GM18502 (cell line): ENCODE results near the gene ATXN7.

Experiments used
- ATAC-seq: cut with Tn5 transposase; IDR thresholded peaks from one replicate; pipeline ENCODE4 v1.9.1; 2021; ENCODE audit warnings: mild to moderate bottlenecking; ENCODE audit not compliant: unreplicated experiment, poor library complexity

Gene ATXN7, protein sequence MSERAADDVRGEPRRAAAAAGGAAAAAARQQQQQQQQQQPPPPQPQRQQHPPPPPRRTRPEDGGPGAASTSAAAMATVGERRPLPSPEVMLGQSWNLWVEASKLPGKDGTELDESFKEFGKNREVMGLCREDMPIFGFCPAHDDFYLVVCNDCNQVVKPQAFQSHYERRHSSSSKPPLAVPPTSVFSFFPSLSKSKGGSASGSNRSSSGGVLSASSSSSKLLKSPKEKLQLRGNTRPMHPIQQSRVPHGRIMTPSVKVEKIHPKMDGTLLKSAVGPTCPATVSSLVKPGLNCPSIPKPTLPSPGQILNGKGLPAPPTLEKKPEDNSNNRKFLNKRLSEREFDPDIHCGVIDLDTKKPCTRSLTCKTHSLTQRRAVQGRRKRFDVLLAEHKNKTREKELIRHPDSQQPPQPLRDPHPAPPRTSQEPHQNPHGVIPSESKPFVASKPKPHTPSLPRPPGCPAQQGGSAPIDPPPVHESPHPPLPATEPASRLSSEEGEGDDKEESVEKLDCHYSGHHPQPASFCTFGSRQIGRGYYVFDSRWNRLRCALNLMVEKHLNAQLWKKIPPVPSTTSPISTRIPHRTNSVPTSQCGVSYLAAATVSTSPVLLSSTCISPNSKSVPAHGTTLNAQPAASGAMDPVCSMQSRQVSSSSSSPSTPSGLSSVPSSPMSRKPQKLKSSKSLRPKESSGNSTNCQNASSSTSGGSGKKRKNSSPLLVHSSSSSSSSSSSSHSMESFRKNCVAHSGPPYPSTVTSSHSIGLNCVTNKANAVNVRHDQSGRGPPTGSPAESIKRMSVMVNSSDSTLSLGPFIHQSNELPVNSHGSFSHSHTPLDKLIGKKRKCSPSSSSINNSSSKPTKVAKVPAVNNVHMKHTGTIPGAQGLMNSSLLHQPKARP

DNA sequence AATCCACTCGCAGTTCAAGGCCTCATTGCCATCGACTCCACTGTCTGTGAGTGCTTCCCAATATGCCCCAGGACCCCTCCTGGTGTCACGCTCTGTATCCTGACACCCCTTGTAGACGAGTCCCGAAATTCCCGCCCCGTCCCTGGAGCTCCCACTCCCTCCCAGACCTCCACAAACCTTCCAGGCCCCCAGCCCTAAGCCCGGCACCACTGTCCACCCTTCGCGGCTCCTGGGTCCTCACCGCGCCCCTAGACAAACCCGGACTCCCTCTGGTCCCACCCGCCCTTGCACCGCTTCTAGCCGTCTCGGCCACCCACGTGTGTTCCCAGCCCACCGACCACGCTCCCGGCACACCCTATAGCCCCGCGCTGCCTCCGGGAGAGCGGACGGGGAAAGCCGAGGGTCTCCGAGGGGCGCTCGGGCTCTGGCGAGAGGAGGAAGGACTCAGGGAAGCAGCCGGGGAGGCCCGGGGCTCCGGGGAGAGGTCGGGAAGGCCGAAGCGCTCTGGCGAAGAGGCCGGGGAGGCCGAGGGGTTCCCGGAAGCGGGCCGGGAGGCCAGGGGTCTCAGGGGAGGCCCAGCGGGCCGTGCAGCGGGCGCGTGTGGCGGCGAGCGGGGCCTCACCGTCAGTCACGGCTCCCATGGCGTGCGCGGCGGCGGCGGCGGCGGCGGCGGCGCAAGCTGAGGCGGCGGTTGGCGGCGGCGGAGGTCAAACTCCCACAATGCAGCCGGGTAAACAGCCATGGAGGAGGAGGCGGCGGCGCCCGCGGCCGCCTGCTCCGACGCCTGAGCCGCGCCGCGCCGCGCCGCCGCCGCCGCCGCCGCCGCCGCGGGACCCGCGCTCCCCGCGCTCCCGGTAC is at the start of gene ATXN7, which contains the start of gene THOC7:
ATXN7 (plus strand) TSS at position 718 of the 858 bp plus-strand sequence. CDS start 48,732 bp downstream, outside the sequence.
THOC7 (minus strand) TSS at position 656 of the 858 bp plus-strand sequence; CDS start at position 641, 15 bp downstream.
- ATAC-seq: peak; percentile 73

DNA sequence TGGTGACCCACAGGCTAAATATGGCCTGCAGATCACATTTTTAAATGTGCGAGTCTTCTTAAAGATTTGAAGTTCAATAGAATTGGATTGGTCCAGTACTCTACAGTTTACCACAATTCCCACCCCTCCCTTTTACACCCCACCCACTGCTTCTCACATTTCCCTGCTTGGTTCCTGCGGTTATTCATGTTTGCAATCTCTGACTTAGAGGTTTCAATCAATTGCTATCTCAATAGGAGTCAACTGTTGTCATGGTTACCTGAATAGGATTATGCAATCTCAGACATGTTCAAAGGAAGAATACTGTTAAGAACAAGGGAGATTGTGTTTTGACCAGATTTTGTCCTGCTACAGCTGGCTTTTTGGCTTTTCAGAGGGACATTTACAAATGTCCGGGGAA is 49.4 kb upstream of the ATXN7 start:
- no peak for ATAC-seq

DNA sequence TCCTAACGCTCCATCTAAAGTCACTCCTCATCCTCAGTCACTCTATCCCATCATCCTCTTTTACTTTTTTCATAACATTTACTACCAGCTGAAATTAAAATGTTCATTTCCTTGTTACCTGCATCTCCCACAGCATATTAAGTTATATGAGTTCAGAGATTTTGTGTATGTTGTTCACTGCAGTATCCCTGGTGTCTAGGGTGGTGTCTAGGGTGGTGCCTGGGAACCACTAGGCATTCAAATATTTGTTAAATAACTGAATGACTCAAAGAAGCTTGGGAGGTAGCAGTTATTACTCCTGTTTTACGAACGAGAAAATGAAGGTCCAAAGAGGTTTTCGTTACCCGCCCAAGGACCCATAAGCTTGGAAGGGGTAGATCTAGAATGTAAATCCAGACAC is 46.4 kb upstream of the ATXN7 start:
- no peak for ATAC-seq

DNA sequence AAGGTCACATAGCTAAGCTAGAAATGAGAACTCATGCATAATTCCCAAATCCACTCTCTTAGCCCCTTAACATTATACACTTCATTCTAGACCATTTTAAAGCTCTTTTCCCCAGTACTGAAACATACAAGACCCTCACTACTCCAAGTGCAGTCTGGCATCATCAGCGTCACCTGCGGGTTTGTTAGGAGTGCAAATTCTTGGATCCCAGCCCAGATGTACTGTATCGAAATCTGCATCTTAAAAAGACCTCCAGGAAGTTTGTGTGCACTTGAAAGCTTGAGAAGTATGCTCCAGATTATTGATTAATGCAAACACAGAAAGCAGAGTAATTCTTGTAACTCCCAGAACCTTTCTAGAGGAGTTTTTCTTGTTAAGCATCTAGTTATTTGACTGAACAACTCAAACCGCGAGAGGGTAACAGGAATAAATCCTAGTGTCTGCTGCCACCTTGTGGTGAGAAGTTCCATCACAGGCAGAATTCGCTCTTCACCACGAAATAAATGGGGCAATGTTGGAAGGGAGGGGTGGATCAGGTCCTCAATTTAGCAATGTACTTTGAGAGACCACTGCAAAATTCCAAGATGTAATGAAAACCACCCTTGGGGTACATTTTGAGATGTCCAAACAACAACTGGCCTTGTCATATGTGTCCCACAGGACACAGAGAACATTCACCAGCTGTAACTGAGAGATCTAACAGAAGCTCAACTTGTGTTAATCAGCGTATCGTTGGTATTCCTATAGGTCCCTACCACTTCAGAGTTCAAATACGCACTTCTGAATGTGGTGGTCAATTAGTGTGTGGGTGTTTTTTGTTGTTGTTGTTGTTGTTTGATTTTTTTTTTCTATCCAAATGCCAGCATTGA is 45.2 kb upstream of the ATXN7 start:
- ATAC-seq: peak; percentile 88

DNA sequence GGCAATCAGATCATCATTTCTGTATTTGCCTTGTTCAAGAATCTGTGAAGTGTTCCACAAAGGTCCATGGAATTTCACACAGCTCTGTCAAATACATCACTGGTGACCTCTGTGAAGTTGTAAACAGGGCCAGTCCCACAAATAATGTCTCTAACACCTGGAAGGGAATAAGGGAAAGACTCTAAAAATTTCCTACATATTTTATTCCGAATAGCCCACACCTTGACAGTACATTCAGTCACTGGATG is 44.6 kb upstream of the ATXN7 start, which contains the start of gene C3orf49:
C3orf49 (plus strand) TSS at position 149 of the 248 bp plus-strand sequence. CDS start 173 bp downstream, outside the sequence.
- ATAC-seq: no peak

DNA sequence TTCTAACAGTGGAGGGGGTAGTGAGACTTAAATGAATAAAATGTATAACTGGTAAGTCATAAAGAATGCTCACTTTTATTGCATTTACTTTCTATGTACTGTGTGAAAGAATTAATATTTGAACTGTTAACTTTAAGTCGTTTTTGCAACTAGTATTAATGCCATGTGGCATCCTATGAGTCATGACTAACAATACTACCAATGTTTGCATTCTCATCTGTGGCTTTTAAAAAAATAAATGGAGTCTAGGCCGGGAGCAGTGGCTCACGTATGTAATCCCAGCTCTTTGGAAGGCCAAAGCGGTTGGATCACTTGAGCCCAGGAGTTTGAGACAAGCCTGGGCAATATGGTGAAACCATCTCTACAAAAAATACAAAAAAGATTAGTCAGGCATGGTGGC is 39.4 kb upstream of the ATXN7 start:
- no peak for ATAC-seq

GRCh38 chr3:63830526-63830925 is 33.1 kb upstream of the ATXN7 start:
- no peak for ATAC-seq

GRCh38 chr3:63832395-63832794 is 31.3 kb upstream of the ATXN7 start:
- no peak for ATAC-seq

DNA sequence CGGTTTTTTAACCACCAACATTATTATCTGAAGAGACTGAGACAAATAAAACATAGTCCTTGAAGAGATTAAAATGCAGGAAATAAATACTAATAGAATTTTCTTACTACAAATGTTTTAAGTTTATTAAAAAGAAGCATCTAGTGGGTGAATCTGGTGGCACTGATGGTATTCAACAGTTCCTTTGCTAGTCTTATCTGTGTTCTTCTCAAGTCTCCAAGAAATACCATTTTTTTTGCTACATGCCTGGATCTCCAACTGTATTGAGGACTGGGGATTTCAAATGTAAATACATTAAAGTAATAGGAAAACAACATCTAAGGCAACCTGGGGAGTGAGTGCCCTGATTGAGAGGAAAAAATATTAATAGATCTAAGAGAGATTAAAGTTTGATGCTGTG is 22.0 kb upstream of the ATXN7 start:
- ATAC-seq: no peak

DNA sequence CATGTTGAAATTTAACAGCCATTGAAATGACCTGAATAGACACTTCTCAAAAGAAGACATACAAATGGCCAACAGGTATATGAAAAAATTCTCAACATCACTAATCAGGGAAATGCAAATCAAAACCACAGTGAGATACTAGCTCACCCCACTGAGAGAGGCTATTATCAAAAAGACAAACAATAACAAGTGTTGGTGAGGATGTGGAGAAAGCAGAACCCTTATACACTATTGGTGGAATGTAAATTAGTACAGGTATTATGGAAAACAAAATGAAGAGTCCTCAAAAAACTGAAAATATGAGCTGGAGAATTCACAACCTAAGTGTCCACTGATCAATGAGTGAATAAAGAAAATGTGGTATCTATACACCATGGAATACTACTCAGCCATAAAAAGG is 21.5 kb upstream of the ATXN7 start:
- ATAC-seq: no peak

GRCh38 chr3:63845215-63845614 is 18.5 kb upstream of the ATXN7 start:
- no peak for ATAC-seq

- no peak for ATAC-seq
Observed at GRCh38 chr3:63847718-63848450, 15.8 kb upstream of the ATXN7 start.

- ATAC-seq: no peak
Observed at GRCh38 chr3:63849175-63849574, 14.5 kb upstream of the ATXN7 start.

GRCh38 chr3:63851287-63851686 is 12.4 kb upstream of the ATXN7 start:
- ATAC-seq: no peak

DNA sequence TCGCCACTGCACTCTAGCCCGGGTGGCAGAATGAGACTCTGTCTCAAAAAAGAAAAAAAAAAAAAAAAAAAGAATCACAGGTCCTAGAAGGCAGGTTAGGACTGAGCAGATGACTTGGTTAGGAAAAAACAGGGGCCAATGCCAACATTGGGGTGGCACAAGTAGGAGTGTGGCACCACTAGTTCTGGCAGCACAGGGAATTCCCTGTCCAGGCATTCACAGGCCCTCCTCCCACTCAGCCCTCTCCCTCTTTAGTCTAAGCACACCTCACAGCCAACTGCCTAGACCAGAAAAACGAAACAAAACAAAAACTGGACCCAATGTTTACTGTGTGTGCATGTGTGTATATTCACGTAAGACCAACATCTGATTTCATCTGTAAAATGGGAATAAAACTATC is 10.6 kb upstream of the ATXN7 start:
- ATAC-seq: no peak

GRCh38 chr3:63855333-63855940 is 8.2 kb upstream of the ATXN7 start:
- ATAC-seq: no peak

DNA sequence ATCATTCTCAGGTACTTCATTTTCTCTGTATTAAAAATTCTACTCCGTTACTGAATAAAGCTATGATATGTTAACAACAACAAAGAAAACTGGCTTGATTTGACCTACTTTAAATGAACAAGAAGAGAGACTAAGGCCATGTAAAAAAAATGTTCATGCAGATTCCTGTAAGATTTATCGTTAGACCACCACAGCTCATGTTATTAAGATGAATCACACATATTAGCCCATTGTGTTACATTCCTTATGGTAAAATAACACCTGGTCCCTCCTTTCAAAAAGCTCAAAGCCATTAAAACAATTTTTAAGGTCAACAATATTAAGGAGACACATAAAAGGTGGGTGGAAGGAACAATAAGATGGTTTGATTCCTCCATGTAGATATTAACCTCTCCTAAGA is 6.4 kb upstream of the ATXN7 start:
- ATAC-seq: no peak

- ATAC-seq: no peak
Observed at GRCh38 chr3:63860776-63861175, 2.9 kb upstream of the ATXN7 start.
